Caco-2 (cell line): ENCODE results near the gene MX1. TPM values are rescaled to one million over a fixed set of nuclear protein-coding genes. Genes with fewer than 3 reads are reported as not detected.

Experiments used
- BruUV-seq: library from RNA; stranded (reverse); fragments of 400-500 nt; replicated peaks from 2 replicates; lab custom pipeline; 2021; lab: Mats Ljungman, UMichigan
- CTCF ChIA-PET: fragments of 300-600 bp; sonication (Branson Sonifier 250); formaldehyde crosslinking; loops from one replicate; lab custom pipeline; 2022; ENCODE audit warnings: antibody characterized with exemption; lab: Charles Lee
- POLR2A ChIA-PET: fragments of 300-600 bp; sonication (Branson Sonifier 250); formaldehyde crosslinking; loops from one replicate; lab custom pipeline; 2022; ENCODE audit warnings: antibody characterized with exemption; lab: Charles Lee
- DNase-seq, 2 experiments: peaks; one replicate each; pipeline versions ENCODE4 v3.0.0 to v3.0.0-alpha.2; 2020 to 2022
- H3K27me3 ChIP-seq: replicated peaks from 2 replicates; pipeline ENCODE4 v1.6.0; 2011; ENCODE audit warnings: low read length; ENCODE audit not compliant: control insufficient read depth, insufficient read depth
- H3K36me3 ChIP-seq: 2 replicates; pipeline ENCODE4 v1.5.1; 2011; ENCODE audit warnings: low read length; ENCODE audit not compliant: control insufficient read depth, insufficient read depth
- H3K4me1 ChIP-seq: fragments of 250-450 bp; sonication (Bioruptor Pico); 2 replicates; pipeline ENCODE4 v1.5.1; 2020; ENCODE audit warnings: mild to moderate bottlenecking
- H3K4me3 ChIP-seq: 2 replicates; pipeline ENCODE4 v1.5.1; 2011; ENCODE audit warnings: low read depth, mild to moderate bottlenecking, control low read depth, low read length
- H3K9me3 ChIP-seq: fragments of 250-450 bp; sonication (Bioruptor Pico); 2 replicates; pipeline ENCODE4 v1.5.1; 2020; ENCODE audit warnings: mild to moderate bottlenecking, moderate library complexity
- H3K27ac Mint-ChIP-seq: one replicate; pipeline ENCODE4 v1.8.0; 2022; ENCODE audit warnings: mixed read lengths; ENCODE audit not compliant: unreplicated experiment
- H3K27me3 Mint-ChIP-seq: one replicate; pipeline ENCODE4 v1.8.0; 2022; ENCODE audit warnings: mixed read lengths; ENCODE audit not compliant: insufficient read depth, unreplicated experiment
- H3K36me3 Mint-ChIP-seq: one replicate; pipeline ENCODE4 v1.8.0; 2022; ENCODE audit warnings: mild to moderate bottlenecking, mixed read lengths; ENCODE audit not compliant: insufficient read depth, unreplicated experiment
- H3K4me1 Mint-ChIP-seq: one replicate; pipeline ENCODE4 v1.8.0; 2022; ENCODE audit warnings: low read depth, mixed read lengths; ENCODE audit not compliant: unreplicated experiment
- H3K4me3 Mint-ChIP-seq: one replicate; pipeline ENCODE4 v1.8.0; 2022; ENCODE audit warnings: mild to moderate bottlenecking, moderate library complexity, mixed read lengths; ENCODE audit not compliant: unreplicated experiment
- H3K9me3 Mint-ChIP-seq: one replicate; pipeline ENCODE4 v1.8.0; 2022; ENCODE audit warnings: mixed read lengths; ENCODE audit not compliant: unreplicated experiment
- CTCF ChIP-seq, 2 experiments: fragments of 200-600 bp in 1 of 2; IDR thresholded peaks; 1 replicate in 1 of 2; 2 replicates in 1 of 2; pipeline versions ENCODE4 v1.5.1 to v1.8.0; 2011 to 2022; ENCODE audit warnings: antibody characterized with exemption in 1 of 2, control low read depth in 1 of 2, inconsistent platforms in 1 of 2, low read depth in 1 of 2, low read length in 1 of 2, mild to moderate bottlenecking in 1 of 2, moderate library complexity in 1 of 2; ENCODE audit not compliant: insufficient read depth in 1 of 2, severe bottlenecking in 1 of 2, unreplicated experiment in 1 of 2
- intact Hi-C: fragments of 100-400 bp; cut with micrococcal nuclease; formaldehyde crosslinking; loops from one replicate; pipeline ENCODE4 v1.10.0; 2022; ENCODE audit not compliant: unreplicated experiment
- total RNA-seq: library from RNA; stranded (reverse); gene quantifications from 2 replicates; pipeline ENCODE4 v1.2.3, GENCODE V29; 2022

The MX1 gene
- total RNA-seq, 1 experiment from 2014 or later: 18.9 TPM

- Histone ChIP-seq H3K36me3 (no peaks in the 10 kb centered on the region), H3K4me3 (no peak overlapping the region), H3K9me3 (peaks cover 5% of the 10 kb centered on the region; the same call in 1 of the 2 replicates), H3K4me1 (peaks cover 5% of the 10 kb centered on the region), H3K27me3 (no peaks in the 10 kb centered on the region)
- Mint-ChIP-seq H3K27me3 (no peaks in the 10 kb centered on the region), H3K4me1 (no peaks in the 10 kb centered on the region), H3K9me3 (peaks cover 11% of the 10 kb centered on the region), H3K27ac (no peak overlapping the region), H3K4me3 (no peak overlapping the region), H3K36me3 (no peaks in the 10 kb centered on the region)
- ChIA-PET POLR2A (no interaction called here), CTCF (no interaction called here)
- DNase-seq: no peak
- no TSS peak for BruUV-seq
- intact Hi-C loops: no loop called here
- no peak for TF ChIP-seq CTCF (IDR thresholded peaks at IDR 0.05; ENCODE audit: insufficient read depth in 1 of 2, low read depth in 1 of 2, low read length in 1 of 2, severe bottlenecking in 1 of 2, unreplicated experiment in 1 of 2)
Observed at GRCh38 chr21:41429925-41430491, 4.0 kb downstream of the MX1 start.

- Mint-ChIP-seq H3K4me1 (no peaks in the 10 kb centered on the region), H3K27me3 (no peaks in the 10 kb centered on the region), H3K27ac (no peak overlapping the region), H3K36me3 (no peaks in the 10 kb centered on the region), H3K4me3 (no peak overlapping the region), H3K9me3 (peaks cover 30% of the 10 kb centered on the region)
- CTCF ChIA-PET: no interaction called here
- H3K4me1 ChIP-seq: no peaks in the 10 kb centered on the region
- no peaks in the 10 kb centered on the region for H3K27me3 ChIP-seq
- no peak for DNase-seq
- TF ChIP-seq CTCF (IDR thresholded peaks at IDR 0.05; ENCODE audit: insufficient read depth in 1 of 2, low read depth in 1 of 2, low read length in 1 of 2, severe bottlenecking in 1 of 2, unreplicated experiment in 1 of 2): no peak
- POLR2A ChIA-PET: interaction anchor here (0.5 kb wide), 1 partner anchor 17 kb away, joined by 3 read pairs; no protein-coding TSS in a partner anchor
- no peaks in the 10 kb centered on the region for H3K36me3 ChIP-seq
- no peak overlapping the region for H3K4me3 ChIP-seq
- H3K9me3 ChIP-seq: peaks cover 8% of the 10 kb centered on the region; the same call in 1 of the 2 replicates
- intact Hi-C loops: no loop called here
- BruUV-seq: no TSS peak
Observed at GRCh38 chr21:41431788-41432548, 5.9 kb downstream of the MX1 start.

- no peaks in the 10 kb centered on the region for H3K36me3 Mint-ChIP-seq
- no peak for DNase-seq
- TF ChIP-seq CTCF (IDR thresholded peaks at IDR 0.05; ENCODE audit: insufficient read depth in 1 of 2, low read depth in 1 of 2, low read length in 1 of 2, severe bottlenecking in 1 of 2, unreplicated experiment in 1 of 2): no peak
Observed at GRCh38 chr21:41432562-41433460, 6.8 kb downstream of the MX1 start.

More at GRCh38 chr21:41432562-41433460, 6.8 kb downstream of the MX1 start:
- intact Hi-C loops: no loop called here
- no peak overlapping the region for H3K27ac Mint-ChIP-seq
- H3K4me1 Mint-ChIP-seq: no peaks in the 10 kb centered on the region
- Histone ChIP-seq H3K36me3 (no peaks in the 10 kb centered on the region), H3K4me3 (no peak overlapping the region), H3K9me3 (peaks cover 8% of the 10 kb centered on the region; the same call in 1 of the 2 replicates), H3K27me3 (no peaks in the 10 kb centered on the region), H3K4me1 (no peaks in the 10 kb centered on the region)
- H3K9me3 Mint-ChIP-seq: peaks cover 30% of the 10 kb centered on the region
- no peak overlapping the region for H3K4me3 Mint-ChIP-seq
- no peaks in the 10 kb centered on the region for H3K27me3 Mint-ChIP-seq
- POLR2A ChIA-PET: no interaction called here
- CTCF ChIA-PET: no interaction called here
- BruUV-seq: no TSS peak
